ENCODE data around the gene TCTN1.

Gene TCTN1

GRCh38 chr12:110690127-110690430 is 76.2 kb downstream of the TCTN1 start:
- DNase-seq, result no peak
- intact Hi-C loops (cut with DNase I), result no loop called here

- intact Hi-C loops (cut with DNase I), result no loop called here
- DNase-seq, result peak in 18 of 42 donors; percentile 11 to 52 (median 36)
Measured at GRCh38 chr12:110693731-110694130, 79.8 kb downstream of the TCTN1 start.

GRCh38 chr12:110694330-110694901 is 80.5 kb downstream of the TCTN1 start:
- peak in 33 of 42 donors; percentile 8 to 66 (median 48) for DNase-seq
- intact Hi-C loops (cut with DNase I), result no loop called here

- no peak for DNase-seq
- intact Hi-C loops (cut with DNase I), result no loop called here
Measured at GRCh38 chr12:110696283-110696682, 82.4 kb downstream of the TCTN1 start.

GRCh38 chr12:110697236-110697635 is 83.3 kb downstream of the TCTN1 start:
- intact Hi-C loops (cut with DNase I), result no loop called here
- DNase-seq, result no peak

- DNase-seq, result peak; percentile 40 to 91 (median 74)
- intact Hi-C loops (cut with DNase I), result no loop called here
Measured at GRCh38 chr12:110698171-110698902, 84.4 kb downstream of the TCTN1 start.

Measured in head of caudate nucleus (tissue), 42 donors.